Measurements from ENCODE around the gene TDRD6. TPM values are rescaled to one million over a fixed set of nuclear protein-coding genes. Genes with fewer than 3 reads are reported as not detected.

Gene TDRD6
- total RNA-seq, 1 donor = 0.36 TPM

DNA sequence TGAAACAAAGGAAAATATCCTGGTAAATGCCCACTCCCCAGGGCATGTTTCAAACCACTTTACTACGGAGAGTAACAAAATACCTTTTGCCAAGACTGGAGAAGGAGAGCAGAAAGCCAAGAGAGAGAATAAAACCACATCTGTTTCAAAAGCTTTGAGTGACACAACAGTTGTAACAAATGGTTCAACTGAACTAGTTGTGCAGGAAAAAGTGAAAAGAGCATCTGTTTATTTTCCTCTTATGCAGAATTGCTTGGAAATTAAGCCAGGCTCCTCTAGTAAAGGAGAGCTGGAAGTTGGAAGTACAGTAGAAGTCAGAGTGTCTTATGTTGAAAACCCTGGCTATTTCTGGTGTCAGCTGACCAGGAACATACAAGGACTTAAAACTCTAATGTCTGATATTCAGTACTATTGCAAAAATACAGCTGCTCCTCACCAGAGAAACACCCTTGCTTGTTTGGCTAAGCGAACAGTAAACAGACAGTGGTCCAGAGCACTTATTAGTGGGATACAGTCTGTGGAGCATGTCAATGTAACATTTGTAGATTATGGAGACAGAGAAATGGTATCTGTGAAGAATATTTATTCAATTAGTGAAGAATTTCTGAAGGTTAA is 2.6 kb downstream of the TDRD6 start:
- H3K4me2 ChIP-seq (ENCODE audit: insufficient read depth, low read length) = no peak overlapping the region
- TF ChIP-seq, protein P1, sequence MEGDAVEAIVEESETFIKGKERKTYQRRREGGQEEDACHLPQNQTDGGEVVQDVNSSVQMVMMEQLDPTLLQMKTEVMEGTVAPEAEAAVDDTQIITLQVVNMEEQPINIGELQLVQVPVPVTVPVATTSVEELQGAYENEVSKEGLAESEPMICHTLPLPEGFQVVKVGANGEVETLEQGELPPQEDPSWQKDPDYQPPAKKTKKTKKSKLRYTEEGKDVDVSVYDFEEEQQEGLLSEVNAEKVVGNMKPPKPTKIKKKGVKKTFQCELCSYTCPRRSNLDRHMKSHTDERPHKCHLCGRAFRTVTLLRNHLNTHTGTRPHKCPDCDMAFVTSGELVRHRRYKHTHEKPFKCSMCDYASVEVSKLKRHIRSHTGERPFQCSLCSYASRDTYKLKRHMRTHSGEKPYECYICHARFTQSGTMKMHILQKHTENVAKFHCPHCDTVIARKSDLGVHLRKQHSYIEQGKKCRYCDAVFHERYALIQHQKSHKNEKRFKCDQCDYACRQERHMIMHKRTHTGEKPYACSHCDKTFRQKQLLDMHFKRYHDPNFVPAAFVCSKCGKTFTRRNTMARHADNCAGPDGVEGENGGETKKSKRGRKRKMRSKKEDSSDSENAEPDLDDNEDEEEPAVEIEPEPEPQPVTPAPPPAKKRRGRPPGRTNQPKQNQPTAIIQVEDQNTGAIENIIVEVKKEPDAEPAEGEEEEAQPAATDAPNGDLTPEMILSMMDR (IDR thresholded peaks at IDR 0.05; ENCODE audit: extremely low read depth, low read depth, low read length) = no peak
- DNase-seq (ENCODE audit: insufficient read length, low spot score, missing footprints) = peak; percentile 13

DNA sequence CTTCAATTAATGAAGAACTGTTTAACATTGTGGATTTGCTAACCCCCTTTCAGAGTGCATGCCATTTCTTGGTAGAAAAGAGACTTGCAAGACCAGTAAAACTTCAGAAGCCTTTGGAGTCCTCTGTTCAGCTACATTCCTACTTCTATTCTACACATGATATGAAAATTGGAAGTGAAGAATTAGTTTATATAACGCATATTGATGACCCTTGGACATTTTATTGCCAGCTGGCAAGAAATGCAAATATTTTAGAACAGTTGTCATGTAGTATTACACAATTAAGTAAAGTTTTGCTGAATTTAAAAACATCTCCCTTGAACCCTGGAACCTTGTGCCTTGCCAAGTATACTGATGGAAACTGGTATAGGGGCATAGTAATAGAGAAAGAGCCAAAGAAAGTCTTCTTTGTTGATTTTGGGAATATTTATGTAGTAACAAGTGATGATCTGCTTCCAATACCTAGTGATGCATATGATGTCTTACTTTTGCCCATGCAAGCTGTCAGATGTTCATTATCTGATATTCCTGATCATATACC is 3.3 kb downstream of the TDRD6 start:
- Histone ChIP-seq H3K79me2 (ENCODE audit: insufficient read depth, low read length) (no peaks in the 10 kb centered on the region), H4K20me1 (ENCODE audit: insufficient read depth, low read length) (no peaks in the 10 kb centered on the region), H3K4me3 (ENCODE audit: insufficient read depth, low read length) (no peak overlapping the region), H3K4me2 (ENCODE audit: insufficient read depth, low read length) (no peak overlapping the region), H3K27me3 (ENCODE audit: insufficient read depth, low read length) (peaks cover 2% of the 10 kb centered on the region), H3K9me3 (ENCODE audit: low read depth, low read length) (no peaks in the 10 kb centered on the region), H3K4me1 (ENCODE audit: insufficient read depth, low read length) (no peaks in the 10 kb centered on the region), H3K27ac (ENCODE audit: low read depth, low read length) (no peak overlapping the region), H2AFZ (ENCODE audit: low read length) (no peak overlapping the region), H3K36me3 (ENCODE audit: insufficient read depth, low read length) (no peaks in the 10 kb centered on the region)
- TF ChIP-seq, protein P1 (IDR thresholded peaks at IDR 0.05; ENCODE audit: extremely low read depth, low read depth, low read length) = no peak
- DNase-seq (ENCODE audit: insufficient read length, low spot score, missing footprints) = no peak

More for the DNA sequence above, 2.6 kb downstream of the TDRD6 start:
- no peak overlapping the region for H3K27ac ChIP-seq (ENCODE audit: low read depth, low read length)
- H3K36me3 ChIP-seq (ENCODE audit: insufficient read depth, low read length) = no peaks in the 10 kb centered on the region
- H3K27me3 ChIP-seq (ENCODE audit: insufficient read depth, low read length) = peaks cover 2% of the 10 kb centered on the region
- no peaks in the 10 kb centered on the region for H4K20me1 ChIP-seq (ENCODE audit: insufficient read depth, low read length)
- H3K4me3 ChIP-seq (ENCODE audit: insufficient read depth, low read length) = no peak overlapping the region
- no peak overlapping the region for H2AFZ ChIP-seq (ENCODE audit: low read length)
- H3K4me1 ChIP-seq (ENCODE audit: insufficient read depth, low read length) = no peaks in the 10 kb centered on the region
- no peaks in the 10 kb centered on the region for H3K79me2 ChIP-seq (ENCODE audit: insufficient read depth, low read length)
- H3K9me3 ChIP-seq (ENCODE audit: low read depth, low read length) = no peaks in the 10 kb centered on the region

DNA sequence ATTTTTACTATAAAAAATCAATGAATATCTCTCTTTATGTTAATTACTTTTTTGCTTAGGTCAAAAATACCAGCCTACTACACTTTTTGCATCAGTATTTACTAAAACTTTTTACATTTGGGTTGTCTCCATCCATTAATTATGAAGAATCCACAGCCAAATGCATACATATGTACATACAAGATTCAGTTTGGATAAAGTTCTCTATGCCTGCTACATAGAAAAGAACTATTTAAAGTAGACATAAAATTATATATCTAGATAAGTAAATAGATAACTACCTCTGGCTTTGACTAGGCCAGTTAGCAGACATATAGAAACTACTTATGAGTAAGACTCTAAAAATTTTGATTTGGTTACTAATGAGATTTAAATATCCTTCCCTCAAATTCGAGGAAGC is 12.3 kb downstream of the TDRD6 start:
- H3K27ac ChIP-seq (ENCODE audit: low read depth, low read length) = no peak overlapping the region
- H2AFZ ChIP-seq (ENCODE audit: low read length) = no peak overlapping the region
- DNase-seq (ENCODE audit: insufficient read length, low spot score, missing footprints) = no peak
- H3K79me2 ChIP-seq (ENCODE audit: insufficient read depth, low read length) = no peaks in the 10 kb centered on the region
- no peaks in the 10 kb centered on the region for H3K9me3 ChIP-seq (ENCODE audit: low read depth, low read length)
- no peak overlapping the region for H3K4me2 ChIP-seq (ENCODE audit: insufficient read depth, low read length)
- H3K4me1 ChIP-seq (ENCODE audit: insufficient read depth, low read length) = no peaks in the 10 kb centered on the region
- TF ChIP-seq, protein P1 (IDR thresholded peaks at IDR 0.05; ENCODE audit: extremely low read depth, low read depth, low read length) = no peak
- H3K36me3 ChIP-seq (ENCODE audit: insufficient read depth, low read length) = no peaks in the 10 kb centered on the region
- H3K27me3 ChIP-seq (ENCODE audit: insufficient read depth, low read length) = no peaks in the 10 kb centered on the region
- no peaks in the 10 kb centered on the region for H4K20me1 ChIP-seq (ENCODE audit: insufficient read depth, low read length)
- H3K4me3 ChIP-seq (ENCODE audit: insufficient read depth, low read length) = no peak overlapping the region

DNA sequence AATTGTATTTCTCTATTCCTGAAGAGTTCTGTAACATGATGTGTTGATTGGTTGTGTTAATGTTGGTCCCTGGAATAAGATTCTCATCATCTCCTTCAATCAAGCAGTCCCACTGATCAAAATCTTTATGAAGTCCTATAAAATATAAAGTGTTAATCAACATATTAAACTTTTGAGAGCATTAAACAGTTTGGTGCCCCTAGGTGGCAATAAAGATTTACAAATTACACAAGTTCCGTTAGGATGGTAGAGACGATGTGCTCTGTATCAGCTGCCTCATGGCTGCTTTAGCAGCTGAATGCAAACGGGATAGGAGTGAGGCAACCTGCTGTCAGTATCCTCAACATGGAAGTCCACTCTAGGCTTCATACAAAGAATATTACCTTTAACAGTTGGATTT is 16.9 kb downstream of the TDRD6 start:
- Histone ChIP-seq H3K4me1 (ENCODE audit: insufficient read depth, low read length) (no peaks in the 10 kb centered on the region), H3K9me3 (ENCODE audit: low read depth, low read length) (no peaks in the 10 kb centered on the region), H4K20me1 (ENCODE audit: insufficient read depth, low read length) (no peaks in the 10 kb centered on the region), H2AFZ (ENCODE audit: low read length) (no peak overlapping the region), H3K27me3 (ENCODE audit: insufficient read depth, low read length) (peaks cover 3% of the 10 kb centered on the region), H3K36me3 (ENCODE audit: insufficient read depth, low read length) (no peaks in the 10 kb centered on the region), H3K79me2 (ENCODE audit: insufficient read depth, low read length) (no peaks in the 10 kb centered on the region), H3K27ac (ENCODE audit: low read depth, low read length) (no peak overlapping the region), H3K4me2 (ENCODE audit: insufficient read depth, low read length) (no peak overlapping the region), H3K4me3 (ENCODE audit: insufficient read depth, low read length) (no peak overlapping the region)
- TF ChIP-seq, protein P1 (IDR thresholded peaks at IDR 0.05; ENCODE audit: extremely low read depth, low read depth, low read length) = no peak
- no peak for DNase-seq (ENCODE audit: insufficient read length, low spot score, missing footprints)

Data from osteoblast (primary cell).